ENCODE measurements around the gene SLC26A1.

SLC26A1 gene

DNA sequence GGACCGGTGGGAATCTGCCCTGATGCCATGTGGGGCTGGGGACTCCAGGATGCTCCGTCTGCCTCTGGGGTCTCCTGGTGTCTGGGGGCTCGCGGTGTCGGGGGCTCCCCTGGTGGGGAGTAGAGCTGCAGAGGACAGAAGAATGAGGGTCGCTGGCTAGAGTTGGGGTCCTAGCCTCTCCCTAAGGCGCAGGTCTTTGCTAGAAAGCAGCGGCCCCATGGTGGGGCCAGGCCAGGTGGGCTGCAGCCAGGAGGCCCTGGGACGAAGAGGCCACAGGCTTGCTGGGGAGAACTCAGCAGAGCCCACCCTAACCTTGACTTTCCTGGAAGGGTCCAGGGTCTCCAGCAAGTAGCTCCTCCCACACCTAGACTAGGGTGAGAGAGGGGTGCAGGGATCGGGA lies 39.7 kb upstream of the SLC26A1 start:
- TF ChIP-seq CTCF (IDR thresholded peaks at IDR 0.05) = no peak
- Histone ChIP-seq H3K4me3 (no peak overlapping the region), H3K27ac (peak overlapping the region in 1 of 2 donors; percentile 88)
- no peak for DNase-seq (ENCODE audit: low spot score)

- Histone ChIP-seq H3K4me3 (no peak overlapping the region), H3K27ac (no peak overlapping the region)
- no peak for DNase-seq (ENCODE audit: low spot score)
- TF ChIP-seq CTCF (IDR thresholded peaks at IDR 0.05) = no peak
Observed at GRCh38 chr4:1031956-1032795, 39.0 kb upstream of the SLC26A1 start.

- Histone ChIP-seq H3K4me3 (no peak overlapping the region), H3K27ac (no peak overlapping the region)
- no peak for DNase-seq (ENCODE audit: low spot score)
- TF ChIP-seq CTCF (IDR thresholded peaks at IDR 0.05) = no peak
Observed at GRCh38 chr4:1031346-1031745, 38.1 kb upstream of the SLC26A1 start.

- TF ChIP-seq CTCF (IDR thresholded peaks at IDR 0.05) = no peak
- no peak overlapping the region for H3K27ac ChIP-seq
- no peak for DNase-seq (ENCODE audit: low spot score)
- no peak overlapping the region for H3K4me3 ChIP-seq
Observed at GRCh38 chr4:1030559-1030958, 37.4 kb upstream of the SLC26A1 start.

- DNase-seq (ENCODE audit: low spot score) = no peak
- no peak for TF ChIP-seq CTCF (IDR thresholded peaks at IDR 0.05)
- Histone ChIP-seq H3K27ac (no peak overlapping the region), H3K4me3 (no peak overlapping the region)
Observed at GRCh38 chr4:1030031-1030430, 36.8 kb upstream of the SLC26A1 start.

DNA sequence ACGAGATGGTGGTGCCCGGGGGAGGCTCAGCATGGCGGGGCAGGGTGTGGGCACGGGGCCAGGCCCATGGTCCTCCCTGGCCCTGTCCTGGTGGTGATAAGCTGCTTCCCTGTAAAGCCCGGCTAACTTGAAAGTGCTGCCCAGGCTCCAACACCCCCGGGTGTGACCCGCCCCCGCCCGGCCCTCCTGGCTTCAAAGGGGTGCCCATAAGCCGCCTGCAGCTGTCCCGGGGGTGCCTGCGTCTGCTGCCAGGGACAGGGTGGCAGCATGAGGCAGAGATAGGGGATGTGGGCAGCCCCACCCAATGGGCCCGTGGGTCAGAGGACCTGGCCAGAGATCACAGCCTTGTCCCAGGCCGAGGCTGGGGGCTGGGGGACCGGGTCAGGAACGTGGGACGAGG lies 36.3 kb upstream of the SLC26A1 start:
- H3K4me3 ChIP-seq = no peak overlapping the region
- no peak for DNase-seq (ENCODE audit: low spot score)
- no peak overlapping the region for H3K27ac ChIP-seq
- TF ChIP-seq CTCF (IDR thresholded peaks at IDR 0.05) = no peak

DNA sequence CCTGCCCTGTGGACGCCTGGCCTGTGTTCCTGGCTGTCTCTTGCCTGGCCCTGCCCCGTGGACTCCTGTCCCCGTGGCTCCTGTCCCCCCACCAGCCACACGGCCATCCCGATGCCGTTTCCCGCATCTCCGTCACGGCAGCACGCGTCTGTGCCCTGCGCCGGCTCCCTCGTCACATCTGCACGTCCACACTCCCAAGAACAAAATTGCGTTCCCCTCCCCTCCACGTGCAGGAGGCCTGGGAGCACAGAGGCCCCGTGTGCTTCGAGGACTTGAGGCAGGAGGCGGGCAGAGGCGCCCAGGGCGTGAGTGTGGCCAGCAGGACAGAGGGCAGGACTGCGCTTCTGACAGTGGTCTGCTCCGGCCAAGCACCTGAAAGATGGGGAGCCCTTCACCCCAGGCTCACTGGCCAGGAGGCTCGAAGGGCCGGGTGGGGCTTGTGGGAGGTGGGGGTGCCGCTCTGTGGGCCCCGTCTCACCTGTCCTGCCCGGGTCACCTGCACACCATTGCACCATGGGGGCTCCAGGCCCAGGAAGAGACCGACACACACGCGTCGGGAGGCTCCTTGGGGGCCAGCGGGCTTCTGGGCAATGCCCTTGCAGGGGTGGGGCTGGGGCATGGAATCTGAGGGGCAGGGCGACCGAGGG lies 35.5 kb upstream of the SLC26A1 start:
- H3K4me3 ChIP-seq = no peak overlapping the region
- no peak overlapping the region for H3K27ac ChIP-seq
- no peak for TF ChIP-seq CTCF (IDR thresholded peaks at IDR 0.05)
- DNase-seq (ENCODE audit: low spot score) = no peak
